Common myeloid progenitor, CD34-positive (primary cell): ENCODE results near the gene FOXK1.
A peak's percentile ranks its signal among the peaks of the same experiment; 100 is the strongest.

Experiments used
- CTCF ChIA-PET: fragments of 350-600 bp; sonication (Branson Sonifier 250); formaldehyde crosslinking; loops from one replicate; lab custom pipeline; 2021; ENCODE audit warnings: antibody characterized with exemption; lab: Charles Lee
- POLR2A ChIA-PET: fragments of 350-600 bp; sonication (Branson Sonifier 250); formaldehyde crosslinking; loops from one replicate; lab custom pipeline; 2021; ENCODE audit warnings: antibody characterized with exemption; lab: Charles Lee
- DNase-seq, 3 donors: peaks; one replicate each; pipeline versions ENCODE4 v3.0.0 to v3.0.0-alpha.2; 2013
- H3K27ac ChIP-seq, 2 experiments: 1 replicate in 1 of 2; 2 replicates in 1 of 2; pipeline ENCODE4 v1.7.0; 2013; ENCODE audit warnings: inconsistent platforms in 2 of 2, low read length in 2 of 2, mild to moderate bottlenecking in 2 of 2, low read depth in 1 of 2, moderate library complexity in 1 of 2; ENCODE audit not compliant: severe bottlenecking in 2 of 2, insufficient read depth in 1 of 2, poor library complexity in 1 of 2
- H3K27me3 ChIP-seq, 5 experiments: replicated peaks in 2 of 5; 1 replicate in 3 of 5; 2 replicates in 2 of 5; pipeline versions ENCODE4 v1.6.1 to v1.7.0; 2013; ENCODE audit warnings: low read length in 4 of 5, mild to moderate bottlenecking in 2 of 5, moderate library complexity in 2 of 5, inconsistent platforms in 1 of 5; ENCODE audit not compliant: insufficient read depth in 5 of 5, control insufficient read depth in 4 of 5
- H3K36me3 ChIP-seq, 4 experiments: 1 replicate in 2 of 4; 2 replicates in 2 of 4; pipeline versions ENCODE4 v1.6.1 to v1.7.0; 2013; ENCODE audit warnings: low read length in 3 of 4, control low read depth in 1 of 4, mild to moderate bottlenecking in 1 of 4; ENCODE audit not compliant: control insufficient read depth in 4 of 4, insufficient read depth in 4 of 4
- H3K4me1 ChIP-seq, 4 experiments: 1 replicate in 3 of 4; 2 replicates in 1 of 4; pipeline versions ENCODE4 v1.6.1 to v1.7.1; 2013; ENCODE audit warnings: low read length in 3 of 4, mild to moderate bottlenecking in 3 of 4, control low read depth in 1 of 4, inconsistent platforms in 1 of 4, moderate library complexity in 1 of 4; ENCODE audit not compliant: control insufficient read depth in 4 of 4, insufficient read depth in 4 of 4; ENCODE audit errors: control extremely low read depth in 1 of 4
- H3K4me3 ChIP-seq, 7 experiments: 1 replicate in 4 of 7; 2 replicates in 3 of 7; pipeline versions ENCODE4 v1.5.1 to v1.7.0; 2013; ENCODE audit warnings: mild to moderate bottlenecking in 7 of 7, low read length in 6 of 7, moderate library complexity in 6 of 7, inconsistent platforms in 2 of 7, low read depth in 2 of 7, control low read depth in 1 of 7; ENCODE audit not compliant: insufficient read depth in 4 of 7, control insufficient read depth in 1 of 7; ENCODE audit errors: extremely low read depth in 1 of 7
- H3K9me3 ChIP-seq, 5 experiments: 1 replicate in 4 of 5; 2 replicates in 1 of 5; pipeline versions ENCODE4 v1.6.1 to v1.7.1; 2013; ENCODE audit warnings: low read length in 4 of 5, mild to moderate bottlenecking in 2 of 5, inconsistent platforms in 1 of 5, low read depth in 1 of 5, moderate library complexity in 1 of 5; ENCODE audit not compliant: control insufficient read depth in 4 of 5, insufficient read depth in 2 of 5; ENCODE audit errors: control extremely low read depth in 1 of 5
- WGBS: methylation state at CpG from one replicate; pipeline ENCODE4 v1.1.5; 2013; ENCODE audit not compliant: insufficient coverage; 5-methylcytosine and 5-hydroxymethylcytosine counted together

FOXK1 gene

GRCh38 chr7:4725014-4725849 lies 43.1 kb downstream of the FOXK1 start:
- no peaks in the 10 kb centered on the region for H3K27me3 ChIP-seq
- DNase-seq = peak; percentile 69 to 87 (median 84)
- H3K9me3 ChIP-seq = no peaks in the 10 kb centered on the region
- CTCF ChIA-PET = interaction anchor here (1.0 to 3.5 kb wide), 12 partner anchors 9 to 98 kb away, joined by 3 to 20 read pairs (median 4); no protein-coding TSS in a partner anchor
- 17% methylated on average over 48 of the region's 48 CpGs for WGBS
- peaks cover 4 to 36% (median 15%) of the 10 kb centered on the region in 4 experiments for H3K36me3 ChIP-seq
- peak overlapping the region; percentile 37 to 86 (median 62) for H3K4me3 ChIP-seq
- POLR2A ChIA-PET = interaction anchor here (0.5 to 0.9 kb wide), 3 partner anchors 21 to 50 kb away, joined by 3 to 4 read pairs (median 4); partner anchors contain the start of gene AP5Z1
- peaks cover 0 to 30% (median 24%) of the 10 kb centered on the region in 4 experiments for H3K4me1 ChIP-seq
- H3K27ac ChIP-seq = peak overlapping the region; percentile 46 to 85

GRCh38 chr7:4725850-4726450 lies 43.9 kb downstream of the FOXK1 start:
- CTCF ChIA-PET = interaction anchor here (0.8 to 3.5 kb wide), 10 partner anchors 8 to 84 kb away, joined by 3 to 20 read pairs (median 4); no protein-coding TSS in a partner anchor
- Histone ChIP-seq H3K4me3 (peak overlapping the region in 6 of 7 experiments; percentile 56 to 86 (median 66)), H3K27me3 (no peaks in the 10 kb centered on the region), H3K36me3 (peaks cover 4 to 40% (median 14%) of the 10 kb centered on the region in 4 experiments), H3K27ac (peak overlapping the region in 1 of 2 experiments; percentile 85), H3K4me1 (peaks cover 0 to 37% (median 31%) of the 10 kb centered on the region in 4 experiments), H3K9me3 (no peaks in the 10 kb centered on the region)
- peak in 1 of 3 donors; percentile 60 for DNase-seq
- 31% methylated on average over 13 of the region's 15 CpGs for WGBS
- POLR2A ChIA-PET = interaction anchor here (0.8 kb wide), 1 partner anchor 84 kb away, joined by 5 read pairs; no protein-coding TSS in a partner anchor

GRCh38 chr7:4726566-4726965 lies 44.5 kb downstream of the FOXK1 start:
- Histone ChIP-seq H3K9me3 (no peaks in the 10 kb centered on the region), H3K36me3 (peaks cover 4 to 38% (median 13%) of the 10 kb centered on the region in 4 experiments), H3K4me1 (peaks cover 0 to 40% (median 34%) of the 10 kb centered on the region in 4 experiments), H3K4me3 (no peak overlapping the region), H3K27me3 (no peaks in the 10 kb centered on the region), H3K27ac (no peak overlapping the region)
- CTCF ChIA-PET = interaction anchor here (0.8 to 3.5 kb wide), 8 partner anchors 8 to 66 kb away, joined by 3 to 20 read pairs (median 4); no protein-coding TSS in a partner anchor
- POLR2A ChIA-PET = interaction anchor here (0.8 kb wide), 1 partner anchor 85 kb away, joined by 5 read pairs; no protein-coding TSS in a partner anchor
- WGBS = no CpG with 5 or more reads among the region's 9 CpGs
- peak in 1 of 3 donors; percentile 74 for DNase-seq

DNA sequence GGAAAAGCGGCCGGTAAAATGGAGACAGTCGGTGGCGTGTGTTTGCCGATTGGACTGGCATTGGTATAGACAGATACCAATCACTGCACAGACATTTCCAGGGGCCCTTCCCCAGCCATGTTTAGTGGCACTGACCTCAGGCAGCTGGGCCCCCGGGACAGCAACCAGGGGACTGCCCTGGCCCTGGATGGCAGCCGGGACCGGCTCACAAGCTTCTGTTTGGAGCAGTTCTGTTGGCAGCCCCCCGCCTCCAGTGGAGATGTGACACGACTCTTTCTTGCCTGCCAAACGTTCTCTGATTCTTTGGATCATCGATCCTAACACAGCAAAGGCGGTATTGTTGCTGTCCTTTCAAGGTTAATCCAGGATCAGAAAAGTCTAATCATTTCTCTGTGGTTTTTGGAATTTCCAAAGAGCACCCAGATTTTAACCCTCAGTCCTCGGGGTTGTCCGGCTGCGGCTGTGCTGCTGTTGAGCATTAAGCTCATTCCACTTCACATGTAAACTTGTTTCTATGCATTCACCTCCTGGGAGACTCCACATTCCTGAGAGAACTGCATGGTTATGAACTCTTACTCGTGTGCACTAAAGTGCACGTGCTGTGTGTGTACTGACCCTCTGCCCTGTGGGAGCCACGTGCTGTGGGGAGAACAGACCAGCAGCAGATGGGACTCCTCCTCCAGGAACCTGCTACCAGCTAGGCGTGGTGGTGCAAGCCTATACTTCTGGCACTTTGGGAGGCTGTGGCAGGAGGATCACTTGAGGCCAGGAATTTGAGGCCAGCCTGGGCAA lies 46.0 kb downstream of the FOXK1 start:
- ChIA-PET CTCF (no interaction called here), POLR2A (no interaction called here)
- H3K9me3 ChIP-seq = no peaks in the 10 kb centered on the region
- peaks cover 0 to 45% (median 35%) of the 10 kb centered on the region in 4 experiments for H3K4me1 ChIP-seq
- H3K27ac ChIP-seq = no peak overlapping the region
- WGBS = 98% methylated on average over 18 of the region's 20 CpGs
- DNase-seq = no peak
- H3K27me3 ChIP-seq = no peaks in the 10 kb centered on the region
- H3K4me3 ChIP-seq = no peak overlapping the region
- H3K36me3 ChIP-seq = peaks cover 6 to 36% (median 11%) of the 10 kb centered on the region in 4 experiments

GRCh38 chr7:4729266-4729665 lies 47.2 kb downstream of the FOXK1 start:
- Histone ChIP-seq H3K4me1 (peaks cover 0 to 52% (median 45%) of the 10 kb centered on the region in 4 experiments), H3K27ac (no peak overlapping the region), H3K27me3 (no peaks in the 10 kb centered on the region), H3K4me3 (no peak overlapping the region), H3K36me3 (peaks cover 4 to 30% (median 9%) of the 10 kb centered on the region in 4 experiments), H3K9me3 (no peaks in the 10 kb centered on the region)
- no peak for DNase-seq
- CTCF ChIA-PET = interaction anchor here (1.5 kb wide), 1 partner anchor 12 kb away, joined by 4 read pairs; no protein-coding TSS in a partner anchor
- 99% methylated on average over 17 of the region's 19 CpGs for WGBS
- POLR2A ChIA-PET = no interaction called here

GRCh38 chr7:4730276-4730675 lies 48.2 kb downstream of the FOXK1 start:
- no peaks in the 10 kb centered on the region for H3K9me3 ChIP-seq
- DNase-seq = no peak
- ChIA-PET CTCF (interaction anchor here (1.5 kb wide), 1 partner anchor 11 kb away, joined by 4 read pairs; no protein-coding TSS in a partner anchor), POLR2A (no interaction called here)
- no peaks in the 10 kb centered on the region for H3K27me3 ChIP-seq
- peaks cover 0 to 48% (median 39%) of the 10 kb centered on the region in 4 experiments for H3K4me1 ChIP-seq
- H3K4me3 ChIP-seq = no peak overlapping the region
- H3K27ac ChIP-seq = no peak overlapping the region
- peaks cover 4 to 30% (median 9%) of the 10 kb centered on the region in 4 experiments for H3K36me3 ChIP-seq
- 95% methylated on average over 19 of the region's 19 CpGs for WGBS
